DND-41 (cell line): ENCODE measurements around the gene FAM241A.

Experiments
- EZH2 ChIP-seq: IDR thresholded peaks from 3 replicates; pipeline ENCODE4 v1.6.1; 2012; ENCODE audit warnings: borderline replicate concordance, low read depth, mild to moderate bottlenecking, moderate library complexity, low read length, inconsistent platforms; ENCODE audit not compliant: severe bottlenecking
- TF ChIP-seq, protein P1 (sequence below): IDR thresholded peaks from 2 replicates; pipeline ENCODE4 v1.5.1; 2012; ENCODE audit warnings: borderline replicate concordance, low read length, moderate library complexity, mild to moderate bottlenecking; ENCODE audit not compliant: poor library complexity, severe bottlenecking; ENCODE audit errors: extremely low read depth

DNA sequence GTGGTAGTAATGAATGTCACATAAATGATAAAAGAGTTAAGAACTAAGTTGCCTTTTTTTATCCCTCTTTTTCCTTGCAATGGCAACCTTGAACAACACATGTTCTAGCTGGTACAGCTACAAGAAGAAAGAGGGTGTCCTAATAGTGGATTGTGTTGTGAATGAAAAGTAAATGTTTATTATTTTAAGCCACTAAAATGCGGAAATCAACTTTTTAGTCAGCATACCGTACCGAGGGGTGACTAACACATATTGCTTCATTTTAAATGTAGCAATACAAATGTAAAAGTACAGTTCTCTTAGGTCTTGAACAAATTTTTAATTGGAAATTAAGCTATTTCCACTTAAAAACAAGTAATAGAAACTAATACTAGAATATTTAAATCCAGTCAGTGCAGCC is 68.6 kb downstream of the FAM241A start:
- TF ChIP-seq, protein P1, sequence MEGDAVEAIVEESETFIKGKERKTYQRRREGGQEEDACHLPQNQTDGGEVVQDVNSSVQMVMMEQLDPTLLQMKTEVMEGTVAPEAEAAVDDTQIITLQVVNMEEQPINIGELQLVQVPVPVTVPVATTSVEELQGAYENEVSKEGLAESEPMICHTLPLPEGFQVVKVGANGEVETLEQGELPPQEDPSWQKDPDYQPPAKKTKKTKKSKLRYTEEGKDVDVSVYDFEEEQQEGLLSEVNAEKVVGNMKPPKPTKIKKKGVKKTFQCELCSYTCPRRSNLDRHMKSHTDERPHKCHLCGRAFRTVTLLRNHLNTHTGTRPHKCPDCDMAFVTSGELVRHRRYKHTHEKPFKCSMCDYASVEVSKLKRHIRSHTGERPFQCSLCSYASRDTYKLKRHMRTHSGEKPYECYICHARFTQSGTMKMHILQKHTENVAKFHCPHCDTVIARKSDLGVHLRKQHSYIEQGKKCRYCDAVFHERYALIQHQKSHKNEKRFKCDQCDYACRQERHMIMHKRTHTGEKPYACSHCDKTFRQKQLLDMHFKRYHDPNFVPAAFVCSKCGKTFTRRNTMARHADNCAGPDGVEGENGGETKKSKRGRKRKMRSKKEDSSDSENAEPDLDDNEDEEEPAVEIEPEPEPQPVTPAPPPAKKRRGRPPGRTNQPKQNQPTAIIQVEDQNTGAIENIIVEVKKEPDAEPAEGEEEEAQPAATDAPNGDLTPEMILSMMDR: no peak
- TF ChIP-seq EZH2: no peak
